ENCODE results near the gene ABLIM1.

Gene ABLIM1

DNA sequence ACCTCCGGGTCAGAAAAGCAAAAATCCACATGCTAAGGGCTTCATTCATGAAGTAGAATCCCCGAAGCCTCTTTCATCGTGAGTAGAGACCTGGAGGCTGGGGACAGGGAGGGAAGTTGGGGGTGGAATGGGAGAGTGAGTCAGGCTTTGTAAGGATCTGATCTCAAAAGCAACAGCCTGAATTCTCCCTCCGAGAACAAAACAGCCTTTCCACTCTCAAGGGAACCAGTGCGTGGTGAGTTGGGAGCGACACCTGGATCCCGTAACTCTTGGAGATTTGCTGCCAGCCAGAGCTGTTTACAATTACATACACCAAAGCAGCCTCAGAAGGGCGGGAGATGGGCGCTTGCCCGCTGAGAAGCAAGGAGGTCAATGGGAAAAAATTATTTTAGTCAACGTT, 264.6 kb downstream of the ABLIM1 start:
- Histone ChIP-seq H3K4me2 (ENCODE audit: low read depth, low read length) (no peak overlapping the region), H3K4me1 (ENCODE audit: low read length) (no peaks in the 10 kb centered on the region), H3K27ac (ENCODE audit: low read length) (no peak overlapping the region), H3K9me3 (replicated peaks; ENCODE audit: insufficient read depth, low read length) (no peaks in the 10 kb centered on the region), H4K20me1 (ENCODE audit: insufficient read depth, low read length) (no peaks in the 10 kb centered on the region), H2AFZ (ENCODE audit: low read length) (no peak overlapping the region), H3K9me2 (replicated peaks; ENCODE audit: insufficient read depth, low read length) (no peaks in the 10 kb centered on the region), H3K9ac (ENCODE audit: low read length) (no peak overlapping the region), H3K36me3 (replicated peaks; ENCODE audit: insufficient read depth, low read length) (no peaks in the 10 kb centered on the region), H3K4me3 (ENCODE audit: low read length) (no peak overlapping the region), H3K79me2 (ENCODE audit: low read length) (no peaks in the 10 kb centered on the region), H3F3A (ENCODE audit: insufficient read depth, low read length) (no peaks in the 10 kb centered on the region), H3K27me3 (replicated peaks; ENCODE audit: insufficient read depth, low read length) (no peaks in the 10 kb centered on the region)
- no peak for TF ChIP-seq CTCF (IDR thresholded peaks at IDR 0.05; ENCODE audit: low read length)
- no peak for TF ChIP-seq EZH2phosphoT487 (IDR thresholded peaks at IDR 0.05; ENCODE audit: low read length)
- TF ChIP-seq EZH2 (optimal IDR thresholded peaks at IDR 0.05; ENCODE audit: low read depth, low read length), result no peak
- no peak for DNase-seq

- Histone ChIP-seq H3K4me2 (ENCODE audit: low read depth, low read length) (no peak overlapping the region), H3K4me3 (ENCODE audit: low read length) (no peak overlapping the region), H3K36me3 (replicated peaks; ENCODE audit: insufficient read depth, low read length) (no peaks in the 10 kb centered on the region), H4K20me1 (ENCODE audit: insufficient read depth, low read length) (no peaks in the 10 kb centered on the region), H3K4me1 (ENCODE audit: low read length) (no peaks in the 10 kb centered on the region), H3K9ac (ENCODE audit: low read length) (no peak overlapping the region), H2AFZ (ENCODE audit: low read length) (no peak overlapping the region), H3K9me2 (replicated peaks; ENCODE audit: insufficient read depth, low read length) (no peaks in the 10 kb centered on the region), H3K79me2 (ENCODE audit: low read length) (no peaks in the 10 kb centered on the region), H3K27ac (ENCODE audit: low read length) (no peak overlapping the region), H3K27me3 (replicated peaks; ENCODE audit: insufficient read depth, low read length) (no peaks in the 10 kb centered on the region), H3F3A (ENCODE audit: insufficient read depth, low read length) (no peaks in the 10 kb centered on the region), H3K9me3 (replicated peaks; ENCODE audit: insufficient read depth, low read length) (no peaks in the 10 kb centered on the region)
- no peak for TF ChIP-seq EZH2 (optimal IDR thresholded peaks at IDR 0.05; ENCODE audit: low read depth, low read length)
- no peak for TF ChIP-seq EZH2phosphoT487 (IDR thresholded peaks at IDR 0.05; ENCODE audit: low read length)
- TF ChIP-seq CTCF (IDR thresholded peaks at IDR 0.05; ENCODE audit: low read length), result no peak
- DNase-seq, result no peak
These were observed 265.8 kb downstream of the ABLIM1 start for GRCh38 chr10:114392112-114392835.

- Histone ChIP-seq H4K20me1 (ENCODE audit: insufficient read depth, low read length) (no peaks in the 10 kb centered on the region), H3K9me3 (replicated peaks; ENCODE audit: insufficient read depth, low read length) (no peaks in the 10 kb centered on the region), H3K9ac (ENCODE audit: low read length) (no peak overlapping the region), H3K4me3 (ENCODE audit: low read length) (no peak overlapping the region), H3K79me2 (ENCODE audit: low read length) (no peaks in the 10 kb centered on the region), H3F3A (ENCODE audit: insufficient read depth, low read length) (no peaks in the 10 kb centered on the region), H3K27me3 (replicated peaks; ENCODE audit: insufficient read depth, low read length) (no peaks in the 10 kb centered on the region), H2AFZ (ENCODE audit: low read length) (no peak overlapping the region), H3K27ac (ENCODE audit: low read length) (no peak overlapping the region), H3K4me1 (ENCODE audit: low read length) (no peaks in the 10 kb centered on the region), H3K36me3 (replicated peaks; ENCODE audit: insufficient read depth, low read length) (no peaks in the 10 kb centered on the region), H3K9me2 (replicated peaks; ENCODE audit: insufficient read depth, low read length) (no peaks in the 10 kb centered on the region), H3K4me2 (ENCODE audit: low read depth, low read length) (no peak overlapping the region)
- TF ChIP-seq EZH2phosphoT487 (IDR thresholded peaks at IDR 0.05; ENCODE audit: low read length) (no peak), EZH2 (optimal IDR thresholded peaks at IDR 0.05; ENCODE audit: low read depth, low read length) (no peak), CTCF (IDR thresholded peaks at IDR 0.05; ENCODE audit: low read length) (no peak)
- no peak for DNase-seq
These were observed 266.5 kb downstream of the ABLIM1 start for GRCh38 chr10:114391599-114391998.

Measured in MM.1S (cell line).